ENCODE data around the gene PDXP.

Gene PDXP

GRCh38 chr22:37703906-37704305 lies 45.4 kb downstream of the PDXP start:
- DNase-seq, result no peak

GRCh38 chr22:37704645-37705044 lies 46.1 kb downstream of the PDXP start:
- DNase-seq, result no peak

GRCh38 chr22:37705205-37705604 lies 46.7 kb downstream of the PDXP start:
- DNase-seq, result no peak

GRCh38 chr22:37708580-37709444 lies 50.3 kb downstream of the PDXP start:
- DNase-seq, result no peak

- DNase-seq, result no peak
These were observed 50.9 kb downstream of the PDXP start for GRCh38 chr22:37709445-37709765.

- DNase-seq, result no peak
These were observed 52.2 kb downstream of the PDXP start for GRCh38 chr22:37710675-37711074.

GRCh38 chr22:37711490-37711889 lies 53.0 kb downstream of the PDXP start:
- no peak for DNase-seq

GRCh38 chr22:37713761-37714160 lies 55.2 kb downstream of the PDXP start:
- DNase-seq, result no peak

- DNase-seq, result no peak
These were observed 56.1 kb downstream of the PDXP start for GRCh38 chr22:37714634-37715033.

GRCh38 chr22:37715760-37716159 lies 57.2 kb downstream of the PDXP start:
- DNase-seq, result no peak
